Kidney epithelial cell (primary cell): ENCODE measurements around the gene ODR4. TPM values are rescaled to one million over a fixed set of nuclear protein-coding genes. Genes with fewer than 3 reads are reported as not detected.

ENCODE experiments used
- DNase-seq: peaks from one replicate; pipeline ENCODE4 v3.0.0-alpha.2; 2010; ENCODE audit warnings: low read depth
- H3K27me3 ChIP-seq: 2 replicates; pipeline ENCODE4 v1.6.0; 2011; ENCODE audit warnings: low read length; ENCODE audit not compliant: control insufficient read depth, insufficient read depth
- H3K36me3 ChIP-seq: 2 replicates; pipeline ENCODE4 v1.5.1; 2011; ENCODE audit warnings: low read length; ENCODE audit not compliant: control insufficient read depth, insufficient read depth
- H3K4me3 ChIP-seq: 2 replicates; pipeline ENCODE4 v1.5.1; 2011; ENCODE audit warnings: low read depth, mild to moderate bottlenecking, control low read depth, low read length
- CTCF ChIP-seq: IDR thresholded peaks from 2 replicates; pipeline ENCODE4 v1.5.1; 2011; ENCODE audit warnings: mild to moderate bottlenecking, moderate library complexity, low read length, control low read depth, inconsistent platforms; ENCODE audit not compliant: insufficient read depth, poor library complexity, severe bottlenecking
- total RNA-seq: library from RNA; depleted of rRNA; stranded (reverse); fragments of >200 nt; gene quantifications from 2 replicates; pipeline ENCODE4 v1.2.3, GENCODE V29; 2015

ODR4 gene
- total RNA-seq, 1 donor from 2014 or later: 13.2 TPM

- no peak for TF ChIP-seq CTCF
- DNase-seq: no peak
- Histone ChIP-seq H3K27me3 (no peaks in the 10 kb centered on the region), H3K4me3 (no peak overlapping the region), H3K36me3 (no peaks in the 10 kb centered on the region)
Observed at GRCh38 chr1:186418503-186418902, 42.9 kb downstream of the ODR4 start.

- Histone ChIP-seq H3K27me3 (no peaks in the 10 kb centered on the region), H3K36me3 (no peaks in the 10 kb centered on the region), H3K4me3 (no peak overlapping the region)
- TF ChIP-seq CTCF: no peak
- DNase-seq: no peak
Observed at GRCh38 chr1:186420311-186420710, 44.7 kb downstream of the ODR4 start.

- no peaks in the 10 kb centered on the region for H3K36me3 ChIP-seq
- no peak for TF ChIP-seq CTCF
- no peak overlapping the region for H3K4me3 ChIP-seq
- no peaks in the 10 kb centered on the region for H3K27me3 ChIP-seq
- no peak for DNase-seq
Observed at GRCh38 chr1:186420923-186421322, 45.3 kb downstream of the ODR4 start.

- Histone ChIP-seq H3K4me3 (no peak overlapping the region), H3K36me3 (no peaks in the 10 kb centered on the region), H3K27me3 (no peaks in the 10 kb centered on the region)
- DNase-seq: no peak
- TF ChIP-seq CTCF: no peak
Observed at GRCh38 chr1:186421446-186421845, 45.8 kb downstream of the ODR4 start.

- H3K36me3 ChIP-seq: no peaks in the 10 kb centered on the region
- no peaks in the 10 kb centered on the region for H3K27me3 ChIP-seq
- no peak overlapping the region for H3K4me3 ChIP-seq
- TF ChIP-seq CTCF: no peak
- DNase-seq: no peak
Observed at GRCh38 chr1:186424539-186424938, 48.9 kb downstream of the ODR4 start.

- no peak for DNase-seq
- no peak for TF ChIP-seq CTCF
- H3K4me3 ChIP-seq: no peak overlapping the region
- H3K27me3 ChIP-seq: no peaks in the 10 kb centered on the region
- no peaks in the 10 kb centered on the region for H3K36me3 ChIP-seq
Observed at GRCh38 chr1:186426118-186426517, 50.5 kb downstream of the ODR4 start.
